Middle frontal gyrus (tissue), 1 donor: ENCODE data around the gene KIAA0586.
"Not testable (repeated sequence)": the region's sequence is repeated elsewhere in the genome, so short reads cannot be mapped to it uniquely, and the experiment has no call there.

ENCODE experiments used
- DNase-seq: peaks from one replicate; pipeline ENCODE4 v3.0.0-alpha.2; 2015; ENCODE audit warnings: low spot score; ENCODE audit errors: extremely low spot score

The KIAA0586 gene

DNA sequence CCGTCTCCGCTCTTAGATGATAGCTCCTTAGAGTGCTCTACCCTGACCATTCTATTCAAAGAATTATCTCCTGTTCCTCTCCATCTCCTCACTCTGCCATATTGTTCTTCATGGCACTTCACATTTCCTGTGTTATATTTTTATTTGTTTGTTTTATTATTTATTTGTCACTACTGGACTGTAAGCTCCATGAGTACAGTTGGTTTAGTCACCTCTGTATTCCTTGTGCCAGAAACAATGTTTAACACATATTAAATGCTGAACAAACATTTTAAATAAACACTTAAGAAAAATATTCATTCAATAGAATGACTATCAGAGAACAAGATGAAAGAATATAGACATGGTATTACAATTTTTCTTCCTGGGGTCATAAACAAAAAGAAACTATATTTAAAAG is 35.6 kb downstream of the KIAA0586 start:
- DNase-seq, result no peak

DNA sequence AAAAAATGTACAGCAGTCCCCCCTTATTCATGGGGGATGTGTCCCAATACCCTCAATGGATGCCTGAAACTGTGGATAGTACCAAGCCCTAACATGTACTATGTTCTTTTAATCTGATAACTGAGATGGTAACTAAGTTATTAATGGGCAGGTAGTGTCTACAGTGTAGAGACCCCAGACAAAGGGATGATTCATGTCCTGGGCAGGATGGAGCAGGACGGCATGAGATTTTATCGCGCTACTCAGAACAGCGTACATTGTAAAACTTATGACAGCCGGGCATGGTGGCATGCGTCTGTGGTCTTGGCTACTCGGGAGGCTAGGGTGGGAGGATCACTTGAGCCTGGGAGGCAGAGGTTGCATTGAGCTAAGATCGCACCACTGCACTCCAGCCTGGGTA is 37.1 kb downstream of the KIAA0586 start:
- DNase-seq, result no peak

DNA sequence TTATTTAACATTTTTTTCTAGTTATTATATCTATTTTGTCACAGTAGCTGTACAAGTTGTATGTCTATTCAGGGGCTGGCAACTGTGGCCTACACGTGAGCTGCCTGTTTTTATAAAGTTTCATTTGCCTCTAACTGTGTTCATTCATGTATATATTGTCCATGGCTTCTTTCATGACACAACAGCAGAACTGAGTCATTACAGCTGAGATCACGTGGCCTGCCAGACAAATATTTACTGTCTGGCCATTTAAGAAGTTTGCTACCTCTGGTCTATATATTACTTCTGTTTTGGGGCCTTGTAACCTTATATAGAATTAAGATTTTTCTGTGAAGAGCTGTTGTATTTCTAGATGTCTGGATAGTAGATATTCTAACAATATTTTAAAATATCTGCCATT is 37.9 kb downstream of the KIAA0586 start:
- DNase-seq, result no peak

DNA sequence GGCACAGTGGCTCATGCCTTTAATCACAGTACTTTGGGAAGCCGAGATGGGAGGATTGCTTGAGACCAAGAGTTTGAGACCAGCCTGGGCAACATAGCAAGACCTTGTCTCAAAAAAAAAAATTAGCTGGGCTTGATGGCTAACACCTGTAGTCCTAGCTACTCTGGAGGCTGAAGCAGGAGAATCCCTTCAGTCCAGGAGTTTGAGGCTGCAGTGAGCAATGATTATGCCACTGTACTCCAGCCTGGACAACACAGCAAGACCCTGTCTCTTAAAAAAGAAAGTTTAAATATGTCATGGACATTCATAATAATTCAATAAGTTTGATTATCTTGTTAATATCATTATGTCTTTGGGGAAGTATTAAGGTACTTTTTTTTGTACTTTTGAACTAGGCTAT is 38.9 kb downstream of the KIAA0586 start:
- no peak for DNase-seq

DNA sequence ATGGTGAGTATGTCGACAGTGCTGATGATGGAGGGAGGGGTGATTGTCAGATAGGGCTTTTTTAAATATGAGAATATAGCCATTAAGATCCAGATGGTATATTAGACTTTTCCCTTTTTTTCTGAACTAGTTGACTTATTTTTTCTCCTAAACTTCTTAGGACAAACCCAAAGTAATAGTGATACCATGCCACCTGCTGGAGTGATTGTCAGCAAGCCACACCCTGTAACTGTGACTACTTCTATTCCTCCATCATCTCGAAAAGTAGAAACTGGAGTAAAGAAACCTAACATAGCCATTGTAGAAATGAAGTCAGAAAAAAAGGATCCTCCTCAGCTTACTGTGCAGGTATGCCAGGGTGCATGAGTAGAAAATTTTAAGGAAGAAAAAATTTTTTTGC is 40.1 kb downstream of the KIAA0586 start:
- DNase-seq, result no peak

DNA sequence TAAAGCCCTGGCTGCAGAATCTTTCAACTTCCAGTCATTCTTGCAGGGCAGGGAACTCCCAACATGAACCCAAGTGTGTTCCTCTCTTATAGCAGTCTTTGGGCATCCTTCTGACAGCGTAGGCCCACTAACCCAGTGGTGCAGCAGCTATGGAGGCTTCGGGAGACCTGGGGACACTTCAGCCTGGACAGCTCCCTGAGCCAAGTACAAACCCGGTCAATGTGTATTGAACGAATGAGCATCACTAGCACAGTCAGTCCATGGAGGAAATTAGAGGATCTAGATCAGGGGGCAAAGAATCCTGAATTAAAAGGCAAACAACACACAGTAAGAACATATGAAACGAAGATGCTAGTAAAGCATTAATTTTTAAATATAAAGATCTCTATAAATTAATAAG is 41.8 kb downstream of the KIAA0586 start:
- DNase-seq, result no peak

DNA sequence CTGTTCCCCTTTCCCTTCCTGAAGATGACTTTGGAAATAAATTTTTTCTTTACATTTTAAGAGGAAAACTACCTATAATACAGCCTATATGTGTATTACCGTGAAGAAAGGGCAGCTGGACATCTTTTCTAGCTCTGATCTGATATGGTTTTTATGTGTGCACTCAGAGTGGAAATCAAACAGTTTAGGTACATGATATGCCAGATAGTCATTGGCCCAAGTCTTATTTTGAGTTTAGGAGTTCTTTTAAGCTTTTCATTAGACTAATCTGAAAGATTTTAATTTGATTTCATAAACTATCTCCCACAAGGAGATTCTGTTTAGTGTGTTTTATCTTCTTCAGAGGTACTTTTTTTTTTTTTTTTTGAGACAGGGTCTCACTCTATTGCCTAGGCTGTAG is 48.8 kb downstream of the KIAA0586 start:
- DNase-seq, result no peak

DNA sequence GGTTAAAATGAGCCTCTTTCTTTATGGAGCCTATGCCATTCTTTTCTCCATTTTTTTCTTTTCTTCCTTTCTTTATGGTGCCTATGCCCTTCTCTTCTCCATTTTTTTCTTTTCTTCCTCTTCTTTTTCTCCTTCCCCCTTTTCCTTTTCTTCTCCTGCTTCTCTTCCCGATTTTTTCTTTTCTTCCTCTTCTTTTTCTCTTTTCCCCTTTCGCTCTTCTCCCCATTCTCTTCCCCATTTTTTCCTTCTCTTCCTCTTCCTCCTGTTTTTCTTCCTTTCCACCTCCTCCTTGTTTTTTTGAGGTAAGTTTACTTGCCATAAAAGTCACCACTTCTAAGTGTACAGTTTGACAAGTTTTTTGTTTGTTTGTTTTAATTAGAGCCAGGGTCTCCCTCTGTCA is 50.1 kb downstream of the KIAA0586 start:
- no peak for DNase-seq

DNA sequence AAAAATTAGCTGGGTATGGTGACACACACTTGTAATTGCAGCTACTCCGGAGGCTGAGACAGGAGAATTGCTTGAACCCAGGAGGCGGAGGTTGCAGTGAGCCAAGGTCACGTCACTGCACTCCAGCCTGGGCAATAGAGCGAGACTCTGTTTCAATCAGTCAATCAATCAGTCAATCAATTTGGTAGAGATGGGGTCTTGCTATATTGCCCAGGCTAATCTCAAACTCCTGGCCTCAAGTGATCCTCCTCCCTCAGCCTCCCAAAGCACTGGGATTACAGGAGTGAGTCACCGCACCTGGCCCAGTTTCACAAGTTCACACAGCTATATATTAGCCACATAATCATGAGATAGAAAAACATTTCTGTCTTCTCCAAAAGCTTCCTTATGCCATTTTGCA is 50.8 kb downstream of the KIAA0586 start:
- DNase-seq, result not testable (repeated sequence)

DNA sequence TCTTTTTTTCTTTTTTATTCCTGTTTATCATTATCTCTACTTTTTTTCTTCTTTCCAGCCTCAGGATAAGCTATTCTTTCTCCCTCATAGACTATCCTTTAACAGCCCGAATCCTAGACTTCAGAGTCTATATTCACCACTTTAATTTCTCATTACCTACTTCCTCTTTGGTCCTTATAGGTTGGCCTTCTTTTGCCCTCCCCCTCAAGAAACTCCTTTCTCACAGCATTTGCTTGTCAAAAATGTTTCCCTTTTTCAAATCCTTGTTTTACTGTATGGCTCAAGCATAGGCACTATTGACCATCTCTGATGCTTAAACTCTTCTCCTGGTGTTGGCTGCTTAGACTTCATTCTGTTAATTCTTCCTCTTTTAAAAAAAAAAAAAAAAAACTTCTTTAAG is 52.5 kb downstream of the KIAA0586 start:
- DNase-seq, result no peak

DNA sequence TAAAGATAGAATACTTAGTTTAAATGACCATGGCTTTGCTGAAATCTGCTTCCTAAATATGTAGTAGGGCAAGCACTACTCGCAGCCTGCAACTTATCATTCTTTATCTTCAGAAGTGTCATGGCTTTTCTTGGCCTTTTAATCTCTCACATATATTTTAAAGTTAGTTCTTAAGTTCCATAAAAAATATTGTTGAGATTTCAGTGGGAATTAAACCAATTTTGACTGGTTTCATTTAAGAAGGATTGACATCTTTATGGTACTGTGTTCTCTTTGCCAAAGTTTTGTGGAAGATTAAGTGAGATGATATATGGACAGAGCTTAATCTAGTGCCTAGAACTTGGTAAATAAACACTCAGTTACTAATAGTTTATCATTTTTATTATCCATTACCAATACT is 56.7 kb downstream of the KIAA0586 start:
- DNase-seq, result no peak

DNA sequence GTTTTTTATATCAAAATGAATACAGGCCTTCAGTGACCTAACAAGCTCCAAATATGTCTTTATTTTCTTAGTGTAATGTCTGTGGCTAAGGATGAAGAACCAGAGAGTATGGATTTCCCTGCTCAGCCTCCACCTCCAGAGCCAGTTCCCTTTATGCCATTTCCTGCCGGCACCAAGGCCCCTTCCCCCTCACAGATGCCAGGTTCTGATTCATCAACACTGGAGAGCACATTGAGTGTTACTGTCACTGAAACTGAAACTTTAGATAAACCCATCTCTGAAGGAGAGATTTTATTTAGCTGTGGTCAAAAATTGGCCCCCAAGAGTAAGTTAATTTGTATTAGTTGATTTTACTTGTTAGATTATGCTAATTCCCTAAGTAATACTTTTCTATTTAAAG is 61.0 kb downstream of the KIAA0586 start:
- no peak for DNase-seq

DNA sequence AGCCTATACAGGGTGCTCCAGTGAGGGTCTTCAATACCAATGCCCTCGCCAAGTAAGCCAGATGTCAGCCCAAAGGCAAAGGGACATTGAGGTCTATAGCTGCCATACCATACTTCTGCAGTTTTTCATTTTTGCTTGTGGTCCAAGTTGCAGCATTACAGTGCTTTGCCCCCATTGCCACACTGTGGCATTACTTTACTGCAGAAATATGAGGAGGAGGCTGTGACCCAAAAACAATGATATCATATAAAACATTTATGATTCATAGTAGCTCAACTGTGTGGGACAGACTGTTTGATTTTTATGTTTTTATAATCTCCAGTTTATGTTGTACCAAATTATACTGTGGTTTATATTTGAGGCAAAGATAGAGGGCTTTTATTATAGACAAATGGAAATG is 64.1 kb downstream of the KIAA0586 start:
- DNase-seq, result no peak

DNA sequence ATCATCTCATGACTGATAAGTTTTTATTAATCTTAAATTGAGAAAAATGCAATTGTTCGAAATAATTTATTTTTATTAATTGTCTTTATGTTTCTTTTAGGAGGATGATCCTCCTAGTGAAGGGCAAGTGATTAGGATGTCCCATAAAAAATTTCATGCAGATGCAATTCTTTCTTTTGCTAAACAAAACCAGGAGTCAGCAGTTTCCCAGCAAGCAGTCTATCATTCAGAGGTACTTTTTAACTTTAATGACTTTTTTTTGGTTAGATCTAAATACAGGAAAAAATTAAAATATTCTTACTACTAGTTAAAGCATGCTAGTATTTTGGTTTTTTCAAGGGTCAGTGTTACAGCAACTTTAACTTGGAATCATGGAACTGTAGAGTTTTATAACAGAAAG is 64.5 kb downstream of the KIAA0586 start:
- no peak for DNase-seq

DNA sequence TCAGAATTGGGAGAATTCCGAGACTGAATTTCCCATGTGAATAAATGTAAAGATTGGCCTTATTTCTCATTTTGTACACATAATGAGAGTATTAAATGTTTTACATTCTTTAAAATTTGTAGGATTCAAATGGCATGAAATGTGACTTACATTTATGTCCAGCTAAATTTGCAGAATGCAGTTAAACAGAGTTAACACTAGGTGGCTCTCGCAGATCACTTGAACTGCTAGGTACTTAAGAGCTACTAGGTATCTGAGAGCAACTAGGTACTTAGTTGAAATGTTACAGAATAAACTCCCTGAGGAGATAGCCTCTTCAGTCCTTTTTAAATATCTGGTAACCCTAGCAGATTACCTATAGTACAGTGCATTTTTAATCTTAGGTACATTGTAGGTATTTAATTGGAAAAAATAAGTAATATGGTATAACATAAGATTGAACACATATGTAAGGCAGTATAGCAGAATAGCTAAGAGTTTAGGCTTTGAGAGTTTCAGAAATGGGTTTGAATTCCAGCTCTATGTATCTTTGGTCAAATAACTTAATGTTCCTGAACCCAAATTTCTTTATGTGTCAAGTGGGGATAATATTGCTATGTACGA is 73.8 kb downstream of the KIAA0586 start:
- DNase-seq, result peak; percentile 61

DNA sequence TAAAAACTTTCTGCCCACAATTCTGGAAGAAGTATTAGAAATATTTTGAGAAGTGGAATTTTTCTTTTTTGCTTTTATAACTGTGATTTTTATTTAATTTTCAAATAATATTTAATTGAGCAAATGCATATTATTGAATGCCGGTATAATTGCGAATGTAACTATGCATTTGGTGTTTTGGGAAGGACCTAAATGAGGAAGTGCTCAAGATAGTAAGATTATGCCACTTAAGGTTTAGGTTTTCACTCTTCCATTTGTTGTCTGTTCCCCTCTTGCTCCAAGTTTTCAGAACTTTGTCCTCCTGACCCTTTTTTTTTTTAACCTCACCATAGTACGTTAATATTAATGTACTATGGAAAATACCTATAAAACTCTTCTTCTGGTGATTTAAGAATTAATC is 85.8 kb downstream of the KIAA0586 start:
- DNase-seq, result no peak

DNA sequence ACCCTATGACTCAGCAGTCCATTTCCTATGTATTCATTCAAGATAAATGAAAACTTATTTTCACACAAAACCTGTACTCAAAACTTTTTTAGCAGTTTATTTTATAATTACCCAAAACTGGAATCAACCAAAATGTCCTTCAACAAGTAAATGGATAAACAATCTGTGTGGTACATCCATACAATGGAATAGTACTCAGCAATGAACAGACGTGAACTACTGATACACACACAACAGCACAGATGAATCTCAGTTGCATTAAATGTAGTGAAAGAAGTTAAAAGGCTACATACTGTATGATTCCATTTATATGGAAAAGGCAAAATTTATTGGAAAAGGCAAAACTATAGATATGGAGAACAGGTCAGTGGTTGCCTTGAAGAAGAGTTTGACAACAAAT is 90.1 kb downstream of the KIAA0586 start:
- no peak for DNase-seq

DNA sequence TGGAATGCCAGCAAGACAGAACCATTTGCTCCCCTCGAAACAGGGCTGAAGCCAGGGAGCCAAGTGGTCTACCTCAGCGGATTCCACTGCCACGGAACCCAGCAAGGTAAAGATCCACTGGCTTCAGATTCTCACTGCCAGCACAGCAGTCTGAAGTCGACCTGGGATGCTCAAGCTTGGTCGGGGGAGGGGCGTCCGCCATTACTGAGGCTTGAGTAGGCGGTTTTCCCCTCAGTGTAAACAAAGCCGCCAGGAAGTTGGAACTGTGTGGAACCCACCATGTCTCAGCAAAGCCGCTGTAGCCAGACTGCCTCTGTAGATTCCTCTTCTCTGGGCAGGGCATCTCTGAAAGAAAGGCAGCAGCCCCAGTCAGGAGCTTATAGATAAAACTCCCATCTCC is 98.2 kb downstream of the KIAA0586 start:
- DNase-seq, result not testable (repeated sequence)

DNA sequence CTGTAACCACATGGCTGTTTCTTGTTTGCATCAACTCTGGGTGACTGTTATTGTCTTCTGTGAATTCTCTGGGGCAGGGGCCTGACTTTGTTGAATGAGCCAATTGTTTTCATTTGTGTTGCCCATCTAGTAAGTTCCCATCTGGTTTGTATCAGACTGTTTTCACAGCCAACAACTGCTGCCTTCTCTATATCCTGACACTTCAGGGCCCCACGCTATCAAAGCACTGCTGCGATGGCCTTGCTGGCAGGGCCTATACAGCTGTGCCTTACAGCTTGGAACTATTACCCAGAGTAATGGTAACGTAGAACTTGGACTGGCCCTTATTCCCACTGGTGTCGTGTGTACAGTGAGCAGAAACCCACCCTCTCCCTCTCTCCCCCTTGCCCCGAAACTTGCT is 105.9 kb downstream of the KIAA0586 start:
- DNase-seq, result peak; percentile 12

DNA sequence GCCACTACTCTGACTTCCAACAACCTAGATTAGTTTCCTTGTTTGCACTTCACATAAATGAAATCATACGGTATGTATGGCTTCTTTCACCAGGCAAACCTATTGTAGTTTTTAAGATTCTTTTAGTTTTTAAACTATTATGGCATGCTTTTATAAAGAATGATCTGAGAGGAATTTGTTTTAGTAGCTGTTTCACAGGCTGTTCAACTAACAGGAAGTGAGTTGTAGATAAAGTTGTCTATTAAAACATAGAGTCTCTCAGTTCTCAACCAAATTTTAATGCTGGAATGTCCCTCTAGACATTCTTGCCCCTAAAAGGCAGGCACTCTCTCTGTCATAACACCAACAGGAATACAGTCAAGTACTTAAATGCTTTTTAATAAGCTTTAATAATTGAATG is 107.5 kb downstream of the KIAA0586 start:
- DNase-seq, result no peak

DNA sequence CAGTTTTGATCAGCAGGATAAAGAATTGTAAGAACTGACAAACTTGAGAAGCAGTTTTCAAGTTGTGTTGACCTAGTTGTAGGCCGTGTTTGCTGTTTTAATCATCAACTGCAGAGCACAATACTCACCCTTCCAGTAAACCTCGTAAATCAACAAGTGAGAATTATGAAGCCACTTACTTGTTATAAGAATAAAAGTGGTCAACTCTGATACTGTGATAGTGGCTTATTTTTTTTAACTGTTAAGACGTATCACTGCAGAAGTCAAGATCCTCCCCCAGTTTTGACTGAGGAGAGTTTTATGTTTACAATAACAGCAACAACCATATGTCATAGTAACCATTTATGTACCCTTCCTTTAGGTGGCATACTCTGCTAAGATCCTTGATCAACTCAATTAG is 109.5 kb downstream of the KIAA0586 start:
- DNase-seq, result no peak

DNA sequence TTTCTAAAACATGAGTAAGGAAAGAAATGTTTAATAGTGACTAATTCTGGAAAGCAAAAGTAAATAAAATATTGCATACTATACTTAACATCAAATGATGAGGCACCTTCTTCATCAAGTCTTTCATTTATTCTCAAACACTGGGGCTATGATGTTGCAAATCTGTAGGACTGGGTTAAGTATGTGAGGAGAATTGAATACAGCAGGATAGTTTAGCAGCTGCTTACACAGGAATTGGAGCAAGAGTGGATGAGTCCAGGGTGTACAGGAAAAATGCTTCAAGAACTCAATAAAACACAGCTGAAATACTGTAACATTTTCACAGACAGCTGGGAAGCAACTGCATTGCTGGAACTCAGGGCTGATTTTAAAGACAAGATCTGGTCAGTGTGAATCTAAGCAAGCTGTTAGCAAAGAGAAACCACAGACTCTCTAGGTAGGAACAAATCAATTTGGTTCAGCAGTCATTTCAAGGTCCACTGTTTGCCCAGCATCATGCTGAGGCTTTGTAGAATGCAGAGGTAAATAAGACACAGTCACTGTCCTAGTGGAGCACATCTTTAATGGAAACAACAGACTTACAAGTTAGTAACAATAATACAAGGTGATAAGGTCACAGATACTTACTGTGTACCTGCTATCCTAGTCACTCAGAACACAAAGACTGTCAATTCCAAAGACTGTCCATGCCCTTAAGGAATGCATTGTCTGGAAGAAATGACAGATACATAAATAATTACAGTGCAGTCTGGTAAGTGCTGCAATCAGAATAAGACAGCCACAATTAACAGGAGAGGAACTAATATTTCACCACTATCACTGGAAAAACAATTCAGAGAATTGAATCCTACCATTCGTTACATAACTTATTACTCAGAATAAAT is 113.5 kb downstream of the KIAA0586 start:
- DNase-seq, result no peak

DNA sequence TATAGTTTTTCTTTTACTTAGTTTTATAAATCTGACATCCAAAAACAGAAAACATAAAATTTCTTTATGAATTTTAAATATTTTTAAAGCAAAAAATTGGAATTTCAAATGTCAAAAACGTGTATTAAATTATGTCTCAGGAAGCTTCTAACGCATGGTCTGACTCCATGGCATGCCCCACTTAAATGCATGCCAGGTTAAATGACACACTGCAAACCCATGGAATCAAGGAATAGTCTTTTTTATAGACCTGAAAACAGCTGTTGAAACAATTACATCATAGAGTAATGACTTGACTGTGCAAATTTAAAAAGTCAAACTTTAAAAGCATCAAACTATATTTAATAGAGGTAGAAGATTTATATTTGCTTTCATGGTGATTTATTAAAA is 114.1 kb downstream of the KIAA0586 start:
- DNase-seq, result no peak
